ENCODE measurements around the gene TTC7B. TPM values are rescaled to one million over a fixed set of nuclear protein-coding genes. Genes with fewer than 3 reads are reported as not detected.

Gene TTC7B
- total and polyA plus RNA-seq, 2 of the 13 experiments (the other 11 are each of a cell fraction or from before 2014, with no cell fraction given): 1.3 to 3.2 TPM

DNA sequence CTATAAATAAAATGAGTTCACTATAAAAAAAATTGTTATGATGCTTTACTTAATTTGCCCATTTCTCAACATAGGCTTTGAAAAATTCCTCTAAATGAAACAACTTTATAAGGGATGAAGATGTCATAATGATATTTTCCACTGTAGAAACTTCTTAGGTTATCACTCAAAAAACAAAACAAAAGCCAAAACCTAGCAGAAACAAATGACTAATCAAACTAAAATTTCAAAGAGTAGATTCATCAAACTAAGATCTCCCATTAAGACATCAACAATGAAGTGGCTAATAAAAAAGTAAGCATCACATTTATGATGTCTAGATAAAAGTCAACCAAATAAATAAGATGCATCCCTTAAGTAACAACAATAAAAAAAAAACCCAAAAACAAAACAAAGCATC, 36.9 kb upstream of the TTC7B start:
- ChIA-PET CTCF (ENCODE audit: low intra/inter-chr PET ratio, low total read pairs) (no interaction called here), POLR2A (no interaction called here)
- intact Hi-C loops (cut with micrococcal nuclease; ENCODE audit: unreplicated experiment) (no loop called here), in situ Hi-C loops (cut with HindIII; ENCODE audit: extremely low pct_ligation_motif_present, low pct_unique_long_range_greater_than_20kb) (no loop called here)
- no peaks in the 10 kb centered on the region for H4K20me1 ChIP-seq (ENCODE audit: insufficient read depth, low read length)
- ATAC-seq (no peak), FAIRE-seq (no peak), DNase-seq (ENCODE audit: low spot score) (no peak)
- H3K79me2 ChIP-seq (ENCODE audit: insufficient read depth, low read length): no peaks in the 10 kb centered on the region
- H3K9me3 ChIP-seq (ENCODE audit: low read length): no peaks in the 10 kb centered on the region
- no peaks in the 10 kb centered on the region; a peak in 2 of 5 replicates for H3K27me3 ChIP-seq (ENCODE audit: control insufficient read depth in 1 of 2, insufficient read depth in 2 of 2, low read length in 2 of 2)
- H3K27ac ChIP-seq (ENCODE audit: extremely low read length, insufficient read depth, low read length): no peak overlapping the region
- no peak for TF ChIP-seq ZFAT (CRISPR knock-in tag; conservative IDR thresholded peaks at IDR 0.05)
- TF ChIP-seq, protein P1, sequence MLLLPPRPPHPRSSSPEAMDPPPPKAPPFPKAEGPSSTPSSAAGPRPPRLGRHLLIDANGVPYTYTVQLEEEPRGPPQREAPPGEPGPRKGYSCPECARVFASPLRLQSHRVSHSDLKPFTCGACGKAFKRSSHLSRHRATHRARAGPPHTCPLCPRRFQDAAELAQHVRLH (CRISPR knock-in tag; IDR thresholded peaks at IDR 0.05; ENCODE audit: borderline replicate concordance, low read depth): no peak
- TF ChIP-seq KLF12 (CRISPR knock-in tag; IDR thresholded peaks at IDR 0.05; ENCODE audit: borderline replicate concordance): no peak
- TF ChIP-seq JARID2 (CRISPR knock-in tag; IDR thresholded peaks at IDR 0.05; ENCODE audit: insufficient replicate concordance): no peak
- TF ChIP-seq, protein P2, sequence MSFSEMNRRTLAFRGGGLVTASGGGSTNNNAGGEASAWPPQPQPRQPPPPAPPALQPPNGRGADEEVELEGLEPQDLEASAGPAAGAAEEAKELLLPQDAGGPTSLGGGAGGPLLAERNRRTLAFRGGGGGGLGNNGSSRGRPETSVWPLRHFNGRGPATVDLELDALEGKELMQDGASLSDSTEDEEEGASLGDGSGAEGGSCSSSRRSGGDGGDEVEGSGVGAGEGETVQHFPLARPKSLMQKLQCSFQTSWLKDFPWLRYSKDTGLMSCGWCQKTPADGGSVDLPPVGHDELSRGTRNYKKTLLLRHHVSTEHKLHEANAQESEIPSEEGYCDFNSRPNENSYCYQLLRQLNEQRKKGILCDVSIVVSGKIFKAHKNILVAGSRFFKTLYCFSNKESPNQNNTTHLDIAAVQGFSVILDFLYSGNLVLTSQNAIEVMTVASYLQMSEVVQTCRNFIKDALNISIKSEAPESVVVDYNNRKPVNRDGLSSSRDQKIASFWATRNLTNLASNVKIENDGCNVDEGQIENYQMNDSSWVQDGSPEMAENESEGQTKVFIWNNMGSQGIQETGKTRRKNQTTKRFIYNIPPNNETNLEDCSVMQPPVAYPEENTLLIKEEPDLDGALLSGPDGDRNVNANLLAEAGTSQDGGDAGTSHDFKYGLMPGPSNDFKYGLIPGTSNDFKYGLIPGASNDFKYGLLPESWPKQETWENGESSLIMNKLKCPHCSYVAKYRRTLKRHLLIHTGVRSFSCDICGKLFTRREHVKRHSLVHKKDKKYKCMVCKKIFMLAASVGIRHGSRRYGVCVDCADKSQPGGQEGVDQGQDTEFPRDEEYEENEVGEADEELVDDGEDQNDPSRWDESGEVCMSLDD (CRISPR knock-in tag; IDR thresholded peaks at IDR 0.05; ENCODE audit: borderline replicate concordance): no peak
- TF ChIP-seq, protein P3, sequence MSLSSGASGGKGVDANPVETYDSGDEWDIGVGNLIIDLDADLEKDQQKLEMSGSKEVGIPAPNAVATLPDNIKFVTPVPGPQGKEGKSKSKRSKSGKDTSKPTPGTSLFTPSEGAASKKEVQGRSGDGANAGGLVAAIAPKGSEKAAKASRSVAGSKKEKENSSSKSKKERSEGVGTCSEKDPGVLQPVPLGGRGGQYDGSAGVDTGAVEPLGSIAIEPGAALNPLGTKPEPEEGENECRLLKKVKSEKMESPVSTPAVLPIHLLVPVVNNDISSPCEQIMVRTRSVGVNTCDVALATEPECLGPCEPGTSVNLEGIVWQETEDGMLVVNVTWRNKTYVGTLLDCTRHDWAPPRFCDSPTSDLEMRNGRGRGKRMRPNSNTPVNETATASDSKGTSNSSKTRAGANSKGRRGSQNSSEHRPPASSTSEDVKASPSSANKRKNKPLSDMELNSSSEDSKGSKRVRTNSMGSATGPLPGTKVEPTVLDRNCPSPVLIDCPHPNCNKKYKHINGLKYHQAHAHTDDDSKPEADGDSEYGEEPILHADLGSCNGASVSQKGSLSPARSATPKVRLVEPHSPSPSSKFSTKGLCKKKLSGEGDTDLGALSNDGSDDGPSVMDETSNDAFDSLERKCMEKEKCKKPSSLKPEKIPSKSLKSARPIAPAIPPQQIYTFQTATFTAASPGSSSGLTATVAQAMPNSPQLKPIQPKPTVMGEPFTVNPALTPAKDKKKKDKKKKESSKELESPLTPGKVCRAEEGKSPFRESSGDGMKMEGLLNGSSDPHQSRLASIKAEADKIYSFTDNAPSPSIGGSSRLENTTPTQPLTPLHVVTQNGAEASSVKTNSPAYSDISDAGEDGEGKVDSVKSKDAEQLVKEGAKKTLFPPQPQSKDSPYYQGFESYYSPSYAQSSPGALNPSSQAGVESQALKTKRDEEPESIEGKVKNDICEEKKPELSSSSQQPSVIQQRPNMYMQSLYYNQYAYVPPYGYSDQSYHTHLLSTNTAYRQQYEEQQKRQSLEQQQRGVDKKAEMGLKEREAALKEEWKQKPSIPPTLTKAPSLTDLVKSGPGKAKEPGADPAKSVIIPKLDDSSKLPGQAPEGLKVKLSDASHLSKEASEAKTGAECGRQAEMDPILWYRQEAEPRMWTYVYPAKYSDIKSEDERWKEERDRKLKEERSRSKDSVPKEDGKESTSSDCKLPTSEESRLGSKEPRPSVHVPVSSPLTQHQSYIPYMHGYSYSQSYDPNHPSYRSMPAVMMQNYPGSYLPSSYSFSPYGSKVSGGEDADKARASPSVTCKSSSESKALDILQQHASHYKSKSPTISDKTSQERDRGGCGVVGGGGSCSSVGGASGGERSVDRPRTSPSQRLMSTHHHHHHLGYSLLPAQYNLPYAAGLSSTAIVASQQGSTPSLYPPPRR (CRISPR knock-in tag; IDR thresholded peaks at IDR 0.05; ENCODE audit: borderline replicate concordance): no peak
- TF ChIP-seq CBX1 (IDR thresholded peaks at IDR 0.05; ENCODE audit: low read depth): no peak
- TF ChIP-seq EED (CRISPR knock-in tag; IDR thresholded peaks at IDR 0.05): no peak
- no peak for TF ChIP-seq ZFP1 (CRISPR knock-in tag; IDR thresholded peaks at IDR 0.05)
- TF ChIP-seq, protein P4, sequence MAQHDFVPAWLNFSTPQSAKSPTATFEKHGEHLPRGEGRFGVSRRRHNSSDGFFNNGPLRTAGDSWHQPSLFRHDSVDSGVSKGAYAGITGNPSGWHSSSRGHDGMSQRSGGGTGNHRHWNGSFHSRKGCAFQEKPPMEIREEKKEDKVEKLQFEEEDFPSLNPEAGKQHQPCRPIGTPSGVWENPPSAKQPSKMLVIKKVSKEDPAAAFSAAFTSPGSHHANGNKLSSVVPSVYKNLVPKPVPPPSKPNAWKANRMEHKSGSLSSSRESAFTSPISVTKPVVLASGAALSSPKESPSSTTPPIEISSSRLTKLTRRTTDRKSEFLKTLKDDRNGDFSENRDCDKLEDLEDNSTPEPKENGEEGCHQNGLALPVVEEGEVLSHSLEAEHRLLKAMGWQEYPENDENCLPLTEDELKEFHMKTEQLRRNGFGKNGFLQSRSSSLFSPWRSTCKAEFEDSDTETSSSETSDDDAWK (CRISPR knock-in tag; IDR thresholded peaks at IDR 0.05): no peak
- H3K36me3 ChIP-seq (replicated peaks in 1 of 2; ENCODE audit: control insufficient read depth in 1 of 2, insufficient read depth in 2 of 2, low read length in 2 of 2): no peaks in the 10 kb centered on the region
- H3K9ac ChIP-seq (ENCODE audit: insufficient read depth, low read depth, low read length): no peak overlapping the region
- H3K4me3 ChIP-seq (replicated peaks in 1 of 3; ENCODE audit: insufficient read depth in 1 of 3, low read depth in 2 of 3, low read length in 3 of 3): no peak overlapping the region
- no TSS peak for BruUV-seq (replicated peaks)
- H3K4me2 ChIP-seq (ENCODE audit: low read depth, low read length): no peak overlapping the region
- peaks cover 34% of the 10 kb centered on the region for H3K4me1 ChIP-seq (ENCODE audit: insufficient read depth, low read length)
- H2AFZ ChIP-seq (ENCODE audit: low read length): no peak overlapping the region
